ENCODE data around the gene DRD1.

Gene DRD1

GRCh38 chr5:175491223-175491622 lies 47.2 kb upstream of the DRD1 start:
- H3K4me2 ChIP-seq (ENCODE audit: low read depth, low read length, poor library complexity, severe bottlenecking) = no peak overlapping the region
- peaks cover 45% of the 10 kb centered on the region for H4K20me1 ChIP-seq (ENCODE audit: low read depth, low read length)
- no peak overlapping the region for H3K27ac ChIP-seq (ENCODE audit: low read depth, low read length)
- no peak overlapping the region for H3K4me3 ChIP-seq (ENCODE audit: insufficient read depth, low read length, poor library complexity, severe bottlenecking)
- no peaks in the 10 kb centered on the region for H3K27me3 ChIP-seq (ENCODE audit: low read length)
- peaks cover 84% of the 10 kb centered on the region for H3K79me2 ChIP-seq (ENCODE audit: insufficient read depth, low read length)
- no peaks in the 10 kb centered on the region for H3K9me3 ChIP-seq (ENCODE audit: insufficient read depth, low read length)
- no peak overlapping the region for H2AFZ ChIP-seq (ENCODE audit: low read depth, low read length, severe bottlenecking)
- no peak overlapping the region for H3K9ac ChIP-seq (ENCODE audit: low read length)
- H3K36me3 ChIP-seq (ENCODE audit: low read length) = peaks cover 31% of the 10 kb centered on the region; the same call in 1 of the 2 replicates
- TF ChIP-seq CTCF (IDR thresholded peaks at IDR 0.05; ENCODE audit: insufficient read depth, low read length, poor library complexity, severe bottlenecking) (no peak), EZH2phosphoT487 (conservative IDR thresholded peaks at IDR 0.05; ENCODE audit: low read length) (no peak)
- no peaks in the 10 kb centered on the region for H3K9me2 ChIP-seq (replicated peaks; ENCODE audit: insufficient read depth, low read length)
- 0 out of 2 replicates have a peak, but pooled peaks cover 2% of the 10 kb centered on the region for H3F3A ChIP-seq (ENCODE audit: insufficient read depth)

GRCh38 chr5:175489693-175490443 lies 45.9 kb upstream of the DRD1 start:
- 0 out of 2 replicates have a peak, but pooled peaks cover 2% of the 10 kb centered on the region for H3F3A ChIP-seq (ENCODE audit: insufficient read depth)
- no peak for TF ChIP-seq EZH2phosphoT487 (conservative IDR thresholded peaks at IDR 0.05; ENCODE audit: low read length)
- TF ChIP-seq CTCF (IDR thresholded peaks at IDR 0.05; ENCODE audit: insufficient read depth, low read length, poor library complexity, severe bottlenecking) = no peak
- H4K20me1 ChIP-seq (ENCODE audit: low read depth, low read length) = peaks cover 57% of the 10 kb centered on the region
- no peak overlapping the region for H2AFZ ChIP-seq (ENCODE audit: low read depth, low read length, severe bottlenecking)
- no peak overlapping the region for H3K4me3 ChIP-seq (ENCODE audit: insufficient read depth, low read length, poor library complexity, severe bottlenecking)
- H3K36me3 ChIP-seq (ENCODE audit: low read length) = peaks cover 31% of the 10 kb centered on the region; the same call in 1 of the 2 replicates
- no peak overlapping the region for H3K9ac ChIP-seq (ENCODE audit: low read length)
- peaks cover 93% of the 10 kb centered on the region for H3K79me2 ChIP-seq (ENCODE audit: insufficient read depth, low read length)
- no peaks in the 10 kb centered on the region for H3K27me3 ChIP-seq (ENCODE audit: low read length)
- H3K27ac ChIP-seq (ENCODE audit: low read depth, low read length) = no peak overlapping the region
- no peak overlapping the region for H3K4me2 ChIP-seq (ENCODE audit: low read depth, low read length, poor library complexity, severe bottlenecking)
- no peaks in the 10 kb centered on the region for H3K9me3 ChIP-seq (ENCODE audit: insufficient read depth, low read length)
- no peaks in the 10 kb centered on the region for H3K9me2 ChIP-seq (replicated peaks; ENCODE audit: insufficient read depth, low read length)

- H4K20me1 ChIP-seq (ENCODE audit: low read depth, low read length) = peaks cover 79% of the 10 kb centered on the region
Measured at GRCh38 chr5:175487514-175488222, 43.7 kb upstream of the DRD1 start.

More at GRCh38 chr5:175487514-175488222, 43.7 kb upstream of the DRD1 start:
- H3F3A ChIP-seq (ENCODE audit: insufficient read depth) = no peaks in the 10 kb centered on the region
- H3K27me3 ChIP-seq (ENCODE audit: low read length) = no peaks in the 10 kb centered on the region
- no peaks in the 10 kb centered on the region for H3K9me2 ChIP-seq (replicated peaks; ENCODE audit: insufficient read depth, low read length)
- H3K4me3 ChIP-seq (ENCODE audit: insufficient read depth, low read length, poor library complexity, severe bottlenecking) = no peak overlapping the region
- no peak overlapping the region for H3K9ac ChIP-seq (ENCODE audit: low read length)
- no peak overlapping the region for H3K4me2 ChIP-seq (ENCODE audit: low read depth, low read length, poor library complexity, severe bottlenecking)
- TF ChIP-seq CTCF (IDR thresholded peaks at IDR 0.05; ENCODE audit: insufficient read depth, low read length, poor library complexity, severe bottlenecking) (no peak), EZH2phosphoT487 (conservative IDR thresholded peaks at IDR 0.05; ENCODE audit: low read length) (no peak)
- no peak overlapping the region for H3K27ac ChIP-seq (ENCODE audit: low read depth, low read length)
- no peak overlapping the region for H2AFZ ChIP-seq (ENCODE audit: low read depth, low read length, severe bottlenecking)
- no peaks in the 10 kb centered on the region for H3K9me3 ChIP-seq (ENCODE audit: insufficient read depth, low read length)
- H3K79me2 ChIP-seq (ENCODE audit: insufficient read depth, low read length) = peaks cover 100% of the 10 kb centered on the region
- peaks cover 18% of the 10 kb centered on the region; the same call in 1 of the 2 replicates for H3K36me3 ChIP-seq (ENCODE audit: low read length)
